GM19438 (cell line): Measurements from ENCODE around the gene NOL3.
"Not testable (repeated sequence)": the region's sequence is repeated elsewhere in the genome, so short reads cannot be mapped to it uniquely, and the experiment has no call there.

Experiments used
- ATAC-seq: cut with Tn5 transposase; IDR thresholded peaks from one replicate; pipeline ENCODE4 v1.9.1; 2021; ENCODE audit warnings: low read depth; ENCODE audit not compliant: unreplicated experiment

Gene NOL3

DNA sequence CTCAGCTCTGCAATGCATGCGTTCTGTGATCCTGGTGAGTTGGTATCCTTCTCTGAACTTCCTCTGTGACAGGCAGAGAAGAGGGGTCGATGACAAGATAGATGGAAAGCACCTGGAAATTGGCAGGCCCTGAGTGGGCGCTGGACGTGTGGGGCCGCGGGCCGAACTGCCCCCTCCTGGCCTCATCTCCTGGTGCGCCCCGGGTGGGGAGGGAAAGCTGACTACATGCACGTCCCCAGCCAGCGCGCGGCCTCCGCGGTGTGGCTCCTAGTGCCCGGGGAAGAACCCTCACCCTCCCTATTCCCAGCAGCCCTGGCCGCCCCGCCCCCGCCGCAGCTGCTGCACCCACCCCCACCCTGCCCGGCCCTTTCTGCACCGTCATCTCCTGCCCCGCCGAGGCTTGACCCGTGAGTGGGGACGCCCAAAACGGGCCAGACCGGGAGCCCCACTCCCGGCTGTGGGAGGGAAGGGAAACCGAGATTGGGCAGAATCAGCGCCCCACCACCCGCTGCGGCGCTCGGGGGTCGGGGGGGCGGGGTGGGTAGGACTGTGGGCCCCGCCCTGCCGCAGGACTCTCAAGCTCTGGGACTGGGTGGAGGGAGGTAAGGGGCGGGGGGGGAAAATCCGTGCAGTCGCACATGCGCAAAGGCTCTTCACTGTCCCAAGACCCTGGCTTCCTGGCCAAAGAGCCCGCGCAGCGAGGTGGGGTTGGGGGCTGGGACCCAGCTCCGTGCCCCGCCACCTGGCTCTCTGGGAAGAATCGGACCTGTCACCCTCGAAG, at the start of gene NOL3:
TSS of gene NOL3 (plus strand) at position 371 of the 781 bp plus-strand sequence.
- peak; percentile 36 for ATAC-seq

GRCh38 chr16:67122799-67123198, 47.5 kb upstream of the NOL3 start:
- ATAC-seq: not testable (repeated sequence)

DNA sequence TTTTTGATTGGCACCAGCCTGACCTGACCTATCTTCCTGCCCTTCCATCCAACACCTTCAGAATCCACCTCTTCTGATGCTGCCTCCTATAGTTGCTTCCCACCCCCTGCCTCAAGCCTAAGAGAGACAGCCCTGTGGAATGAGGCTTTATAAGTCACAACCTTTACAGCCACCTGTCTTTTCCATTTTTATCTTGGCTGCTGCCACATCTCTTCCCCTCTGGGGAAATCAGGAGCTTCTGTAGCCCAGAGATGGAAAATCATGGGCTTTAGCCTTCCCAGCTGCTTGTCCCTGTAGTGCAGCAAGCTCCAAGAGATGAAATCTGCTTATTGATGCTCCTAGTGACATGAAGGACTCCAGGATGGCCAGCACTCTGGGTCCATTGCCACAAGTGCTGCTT, 41.9 kb upstream of the NOL3 start:
- no peak for ATAC-seq

- no peak for ATAC-seq
These were observed 41.5 kb upstream of the NOL3 start for GRCh38 chr16:67128887-67129286.

- ATAC-seq: no peak
These were observed 40.9 kb upstream of the NOL3 start for GRCh38 chr16:67129422-67129821.

GRCh38 chr16:67137605-67138004, 32.7 kb upstream of the NOL3 start:
- ATAC-seq: no peak

GRCh38 chr16:67141391-67141790, 28.9 kb upstream of the NOL3 start:
- no peak for ATAC-seq

DNA sequence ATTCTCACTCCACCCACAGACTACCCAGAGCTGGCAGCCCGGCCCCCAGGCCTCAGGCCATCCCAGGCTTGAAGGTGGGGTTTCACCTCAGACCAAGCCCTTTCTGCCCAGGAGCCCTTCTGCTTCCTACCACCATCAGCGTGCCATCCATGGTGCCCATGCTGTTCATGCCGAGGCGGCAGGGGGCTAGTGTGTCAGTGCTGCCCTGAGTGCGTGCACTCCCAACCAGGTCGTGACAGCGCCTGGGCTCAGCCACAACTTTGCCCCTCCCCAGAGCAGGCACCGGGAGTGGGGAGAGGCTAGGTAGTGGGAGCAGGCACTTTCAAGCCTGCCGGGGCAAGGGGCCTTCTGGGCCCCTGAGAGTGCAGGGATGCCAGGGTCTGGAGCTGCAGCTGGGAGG, 28.0 kb upstream of the NOL3 start:
- no peak for ATAC-seq

- no peak for ATAC-seq
These were observed 25.4 kb upstream of the NOL3 start for GRCh38 chr16:67144943-67145342.

DNA sequence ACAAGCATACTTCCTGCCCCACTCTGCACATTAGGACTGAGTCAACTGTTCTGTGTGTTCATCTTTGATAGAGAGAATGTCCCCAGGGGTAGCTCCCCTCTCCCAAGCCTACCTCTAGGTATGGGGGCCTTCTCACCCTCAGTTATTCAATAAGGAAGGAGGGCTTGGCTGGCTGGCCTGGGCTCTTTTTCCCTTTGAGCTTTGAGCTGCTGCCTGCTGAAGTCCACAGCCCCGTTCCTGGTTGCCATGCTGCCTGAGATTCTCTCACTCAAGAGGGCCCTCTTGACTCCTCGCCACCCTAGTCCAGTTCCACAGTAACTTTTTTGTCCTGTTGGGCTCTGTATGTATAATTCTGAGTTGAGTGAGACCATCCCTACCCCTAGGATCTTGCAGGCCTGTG, 24.6 kb upstream of the NOL3 start:
- no peak for ATAC-seq

DNA sequence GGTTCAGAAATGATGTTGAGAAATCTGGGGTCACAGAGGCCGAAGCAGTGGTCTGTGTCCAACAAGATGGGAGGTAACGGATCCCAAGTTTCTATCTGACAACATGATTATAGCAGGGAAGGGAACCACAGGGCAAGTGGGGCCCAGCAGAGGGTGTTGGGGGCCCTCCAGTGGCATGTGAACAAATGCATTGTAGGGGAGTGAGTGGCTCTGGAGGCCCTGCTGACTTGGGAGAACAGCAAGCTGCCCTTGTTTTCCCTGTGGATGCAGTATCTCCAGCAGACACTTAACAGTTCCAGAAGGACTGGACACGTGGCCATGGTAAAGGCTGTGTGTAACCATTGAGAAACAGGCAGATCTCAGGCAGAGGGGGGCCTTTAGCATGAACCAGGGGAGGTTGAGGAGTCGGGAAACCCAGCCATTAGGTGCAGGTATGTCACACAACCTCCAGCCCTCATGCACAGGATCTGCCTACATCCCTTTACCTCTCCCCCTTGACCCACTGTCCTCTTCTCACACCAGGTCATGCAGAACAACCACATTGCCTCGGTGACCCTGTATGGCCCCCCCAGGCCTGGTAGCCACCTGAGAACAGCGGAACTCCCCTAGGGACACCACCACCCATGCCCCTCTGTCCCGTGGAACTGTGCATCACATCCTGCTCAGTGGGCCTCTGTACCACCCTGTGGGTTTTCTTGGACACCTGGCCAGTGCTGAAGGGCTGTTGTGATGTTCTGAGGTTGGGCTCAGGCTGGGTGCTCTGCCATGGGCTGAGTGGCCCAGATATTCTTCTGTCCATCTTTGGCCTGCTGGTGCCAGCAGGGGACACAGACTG, 23.6 kb upstream of the NOL3 start:
- no peak for ATAC-seq

DNA sequence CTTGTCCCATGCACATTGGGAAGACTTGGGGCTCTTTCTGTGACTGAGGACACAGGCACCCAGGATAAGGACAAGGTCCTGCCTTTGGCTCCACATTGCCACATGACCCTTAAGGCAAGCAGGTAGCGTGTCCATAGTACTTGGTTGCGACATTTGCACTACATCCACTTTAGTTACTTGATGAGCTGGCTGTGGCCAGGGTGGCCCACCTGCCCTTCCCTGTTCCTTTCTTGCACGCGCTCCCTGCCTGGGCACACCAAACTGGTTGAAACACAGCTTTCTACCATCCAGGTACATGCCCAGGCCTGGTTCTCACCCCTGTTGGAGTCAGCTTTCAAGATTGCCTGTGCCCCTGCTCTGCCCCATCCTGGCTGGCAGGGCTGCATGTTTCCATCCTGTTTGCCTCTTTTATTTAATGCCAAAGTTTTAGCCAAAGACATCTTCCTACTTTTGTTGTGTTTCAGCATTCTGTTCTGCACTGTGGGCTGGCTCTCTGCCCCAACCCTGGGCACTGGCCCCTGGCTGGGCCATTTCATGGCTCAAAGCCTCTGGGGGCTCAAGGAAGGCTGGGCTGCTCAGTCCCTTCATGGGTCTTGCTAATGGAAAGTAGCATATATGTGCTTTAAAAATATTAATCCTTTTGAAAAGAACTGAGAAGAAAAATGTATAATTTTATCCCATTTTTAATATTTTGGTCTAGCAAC, 22.7 kb upstream of the NOL3 start:
- no peak for ATAC-seq

DNA sequence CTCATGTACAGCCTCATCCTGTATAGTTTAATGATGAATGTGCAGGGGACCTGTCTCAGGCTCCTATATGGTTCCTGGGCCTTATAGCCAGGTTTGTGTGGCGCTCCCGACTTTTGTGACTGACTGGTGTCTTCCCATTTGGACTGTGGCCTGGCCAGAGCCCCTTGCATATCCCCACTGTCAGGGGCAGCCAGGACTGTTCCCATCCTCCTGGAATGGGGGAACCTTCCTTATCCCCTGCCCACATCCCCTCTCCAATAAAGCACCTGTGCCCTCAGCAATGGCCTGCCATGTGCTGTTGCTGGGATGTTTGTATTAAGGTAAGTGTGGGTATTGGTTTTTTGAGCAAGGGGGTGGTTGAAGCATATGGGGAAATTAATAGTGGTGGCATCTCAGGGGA, 22.1 kb upstream of the NOL3 start:
- ATAC-seq: no peak

DNA sequence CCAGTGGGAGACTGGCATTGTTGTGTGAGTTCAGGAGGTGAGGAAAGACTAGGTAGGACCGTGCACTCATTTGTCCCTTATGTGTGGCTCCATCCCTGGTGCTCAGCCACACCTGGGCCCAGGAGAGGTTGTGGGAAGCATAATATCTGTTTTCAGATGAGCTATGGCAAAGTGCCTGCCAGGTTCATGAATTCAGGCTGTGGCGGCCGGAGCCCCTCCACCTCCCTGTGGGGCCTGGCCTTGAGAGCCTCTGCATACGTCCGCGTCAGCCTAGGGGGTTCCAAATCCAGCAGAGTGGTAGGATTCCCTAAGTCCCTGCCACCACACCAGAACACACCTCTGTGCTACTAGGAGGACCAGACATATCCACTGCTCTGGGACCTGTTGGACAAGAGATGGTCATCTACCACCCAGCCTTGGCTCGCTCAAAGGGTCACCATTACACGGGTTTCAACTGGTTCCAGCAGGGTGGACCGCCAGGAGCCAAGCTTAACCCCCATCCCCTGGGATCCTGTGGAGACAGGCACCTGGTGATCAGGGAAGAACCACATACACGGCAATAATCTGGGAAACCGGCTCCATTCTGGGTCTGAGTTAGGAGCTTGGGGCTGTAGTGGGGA, 21.6 kb upstream of the NOL3 start:
- ATAC-seq: no peak

DNA sequence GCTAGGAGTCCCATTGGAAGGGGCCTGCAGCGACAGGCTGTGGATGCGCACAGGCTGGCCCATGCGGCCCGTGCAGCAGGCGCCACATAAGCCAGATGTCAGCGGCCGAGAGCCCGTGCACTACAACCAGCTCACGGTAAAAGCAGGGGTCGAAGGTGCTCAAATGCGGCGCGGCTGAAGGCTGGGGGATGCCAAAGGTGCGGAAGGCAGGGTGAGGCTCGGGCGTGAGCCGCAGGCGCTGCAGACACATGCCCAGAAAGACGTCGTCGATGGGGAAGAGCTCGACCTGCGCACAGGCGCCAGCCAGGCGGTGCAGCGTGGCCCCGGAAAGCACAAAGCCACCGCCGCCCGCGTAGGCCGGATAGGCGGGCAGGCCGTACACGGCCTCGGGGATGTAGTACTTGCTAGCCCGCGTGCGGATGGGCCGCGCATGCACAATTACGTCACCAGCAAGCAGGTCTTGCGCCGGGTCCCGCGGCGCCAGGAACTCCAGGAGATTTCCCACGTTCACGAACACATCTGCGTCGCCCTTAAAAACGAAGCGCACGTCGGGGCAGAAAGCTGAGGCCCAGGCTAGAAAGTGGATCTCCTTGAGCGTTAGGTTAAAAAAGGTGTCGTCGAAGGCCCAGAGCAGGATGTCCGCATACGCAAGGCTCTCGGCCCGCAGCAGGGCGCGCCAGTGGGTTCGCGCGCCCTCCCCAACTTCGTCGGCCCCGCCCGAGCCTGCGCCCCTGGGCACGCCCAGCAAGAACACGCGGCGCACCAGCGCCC, 20.9 kb upstream of the NOL3 start:
- no peak for ATAC-seq

DNA sequence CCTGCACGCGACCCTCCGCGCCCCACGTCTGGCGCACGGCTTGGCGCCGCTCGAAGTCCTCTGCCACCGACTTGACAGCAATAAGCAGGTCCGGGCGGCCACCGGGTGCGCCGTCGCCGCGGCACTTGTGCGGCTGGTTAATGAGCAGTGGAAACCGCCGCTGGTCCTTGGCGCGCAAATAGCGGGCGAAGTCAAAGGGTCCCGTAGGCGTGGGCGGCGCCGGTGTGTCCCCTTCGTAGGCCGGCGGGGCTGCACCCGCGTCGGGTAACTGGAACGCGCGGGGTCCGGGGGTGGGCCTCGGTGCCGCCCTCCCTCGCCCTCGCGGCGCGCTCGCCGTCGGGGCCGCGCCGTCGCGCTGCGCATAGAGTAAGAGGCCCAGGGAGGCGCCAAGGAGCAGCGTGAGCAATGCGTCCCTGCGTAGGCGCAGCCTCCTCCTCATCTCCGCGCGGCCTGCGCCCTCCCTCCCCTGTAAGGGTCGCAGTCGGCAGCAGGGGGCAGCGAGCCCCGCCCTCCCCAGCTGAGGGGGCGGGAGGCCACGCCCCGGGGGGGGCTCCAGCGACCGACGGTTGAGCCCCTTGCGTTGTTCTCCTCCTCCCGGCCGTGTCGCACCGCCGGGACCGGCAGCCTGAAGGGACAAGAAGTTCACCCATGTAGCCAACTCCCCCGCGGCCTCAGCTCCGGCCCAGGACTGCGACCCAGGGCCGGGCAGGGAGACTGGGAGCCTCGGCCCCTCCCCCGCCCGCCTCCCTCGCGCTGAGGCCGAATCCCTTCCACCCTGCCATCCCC, 20.1 kb upstream of the NOL3 start:
- peak; percentile 44 for ATAC-seq

GRCh38 chr16:67150833-67151396, 19.4 kb upstream of the NOL3 start, which contains the start of gene B3GNT9:
TSS of gene B3GNT9 (minus strand) at chr16:67150998. CDS start at chr16:67150485, 513 bp downstream.
- peak; percentile 68 for ATAC-seq

GRCh38 chr16:67151431-67152097, 18.8 kb upstream of the NOL3 start:
- ATAC-seq: no peak
